Skin of body (tissue), 2 donors: ENCODE results near the gene PICALM. TPM values are rescaled to one million over a fixed set of nuclear protein-coding genes. Genes with fewer than 3 reads are reported as not detected.
"Not testable (repeated sequence)": the region's sequence is repeated elsewhere in the genome, so short reads cannot be mapped to it uniquely, and the experiment has no call there.

Source experiments
- DNase-seq: peaks from one replicate; lab custom pipeline; 2025; lab: John Stamatoyannopoulos, UW
- total RNA-seq: library from RNA; depleted of rRNA; stranded (reverse); fragments of >200 nt; gene quantifications from one replicate; pipeline ENCODE4 v1.2.3, GENCODE V29; 2014

The PICALM gene
- total RNA-seq, 1 donor from 2014 or later: 362 TPM

GRCh38 chr11:85941380-85941973 lies 127.4 kb downstream of the PICALM start:
- no peak for DNase-seq

- no peak for DNase-seq
Measured at GRCh38 chr11:85939099-85940015, 129.5 kb downstream of the PICALM start.

GRCh38 chr11:85937835-85938234 lies 131.0 kb downstream of the PICALM start:
- DNase-seq: no peak

- DNase-seq: no peak
Measured at GRCh38 chr11:85935751-85936150, 133.1 kb downstream of the PICALM start.

GRCh38 chr11:85934596-85935169 lies 134.2 kb downstream of the PICALM start:
- DNase-seq: no peak

- DNase-seq: no peak
Measured at GRCh38 chr11:85930879-85931366, 138.0 kb downstream of the PICALM start.

- not testable (repeated sequence) for DNase-seq
Measured at GRCh38 chr11:85926653-85927214, 142.2 kb downstream of the PICALM start.

GRCh38 chr11:85923455-85923854 lies 145.4 kb downstream of the PICALM start:
- no peak for DNase-seq

GRCh38 chr11:85922367-85922766 lies 146.5 kb downstream of the PICALM start:
- DNase-seq: no peak

GRCh38 chr11:85918910-85919794 lies 149.7 kb downstream of the PICALM start:
- no peak for DNase-seq

GRCh38 chr11:85914425-85914824 lies 154.5 kb downstream of the PICALM start:
- no peak for DNase-seq

GRCh38 chr11:85913513-85913912 lies 155.4 kb downstream of the PICALM start:
- no peak for DNase-seq

GRCh38 chr11:85912414-85912813 lies 156.5 kb downstream of the PICALM start:
- no peak for DNase-seq

Other genes with a start within 250 kb of the PICALM start
- not detected for gene CCDC83, start 213.7 kb downstream of the PICALM start, total RNA-seq
- 25.4 TPM for gene EED, start 175.7 kb upstream of the PICALM start, total RNA-seq
- gene HIKESHI, start 233.2 kb upstream of the PICALM start, total RNA-seq: 28.6 TPM